ENCODE results near the gene SIGLEC6. TPM values are rescaled to one million over a fixed set of nuclear protein-coding genes. Genes with fewer than 3 reads are reported as not detected.

The SIGLEC6 gene
- total and polyA plus RNA-seq, 10 donors: 0.27 to 5.8 (median 2.3) TPM

DNA sequence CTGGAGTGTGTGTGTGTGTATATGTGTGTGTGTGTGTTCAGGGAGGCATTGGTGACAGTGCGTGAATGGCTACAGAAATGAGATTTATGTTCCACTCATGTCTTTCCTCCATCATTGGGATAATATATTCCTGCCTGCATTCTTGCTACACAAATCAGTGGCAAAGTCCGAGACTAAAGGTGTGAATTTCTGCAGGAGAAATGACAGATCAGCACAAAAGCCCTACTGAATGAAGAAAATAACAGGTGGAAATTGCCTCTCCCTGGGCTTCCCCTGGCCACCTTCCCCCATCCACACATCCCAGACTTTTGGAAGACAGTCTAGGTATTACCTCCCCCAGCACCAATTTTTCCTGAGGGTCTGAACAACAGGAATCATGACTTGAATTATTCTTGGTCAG lies 10.1 kb downstream of the SIGLEC6 start:
- no peak overlapping the region for H3K27ac ChIP-seq
- no peak overlapping the region for H3K4me3 ChIP-seq
- no peaks in the 10 kb centered on the region for H3K4me1 ChIP-seq
- DNase-seq: no peak
- H3K9me3 ChIP-seq: peaks cover 0 to 8% (median 3%) of the 10 kb centered on the region in 8 donors
- TF ChIP-seq, protein P1, sequence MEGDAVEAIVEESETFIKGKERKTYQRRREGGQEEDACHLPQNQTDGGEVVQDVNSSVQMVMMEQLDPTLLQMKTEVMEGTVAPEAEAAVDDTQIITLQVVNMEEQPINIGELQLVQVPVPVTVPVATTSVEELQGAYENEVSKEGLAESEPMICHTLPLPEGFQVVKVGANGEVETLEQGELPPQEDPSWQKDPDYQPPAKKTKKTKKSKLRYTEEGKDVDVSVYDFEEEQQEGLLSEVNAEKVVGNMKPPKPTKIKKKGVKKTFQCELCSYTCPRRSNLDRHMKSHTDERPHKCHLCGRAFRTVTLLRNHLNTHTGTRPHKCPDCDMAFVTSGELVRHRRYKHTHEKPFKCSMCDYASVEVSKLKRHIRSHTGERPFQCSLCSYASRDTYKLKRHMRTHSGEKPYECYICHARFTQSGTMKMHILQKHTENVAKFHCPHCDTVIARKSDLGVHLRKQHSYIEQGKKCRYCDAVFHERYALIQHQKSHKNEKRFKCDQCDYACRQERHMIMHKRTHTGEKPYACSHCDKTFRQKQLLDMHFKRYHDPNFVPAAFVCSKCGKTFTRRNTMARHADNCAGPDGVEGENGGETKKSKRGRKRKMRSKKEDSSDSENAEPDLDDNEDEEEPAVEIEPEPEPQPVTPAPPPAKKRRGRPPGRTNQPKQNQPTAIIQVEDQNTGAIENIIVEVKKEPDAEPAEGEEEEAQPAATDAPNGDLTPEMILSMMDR (IDR thresholded peaks at IDR 0.05 in 8 of 11, conservative IDR thresholded peaks at IDR 0.05 in 3 of 11): no peak
- TF ChIP-seq POLR2A (IDR thresholded peaks at IDR 0.05) (no peak), POLR2AphosphoS5 (IDR thresholded peaks at IDR 0.05) (no peak)
- WGBS, 5 donors: 81 to 96% (median 90%) methylated on average over 2 of the region's 2 CpGs
- H3K27me3 ChIP-seq (replicated peaks in 1 of 7): peaks cover 0 to 5% (median 0%) of the 10 kb centered on the region in 7 donors
- H3K36me3 ChIP-seq: no peaks in the 10 kb centered on the region
- intact Hi-C loops (cut with DNase I; ENCODE audit: low total_unique reads): no loop called here

DNA sequence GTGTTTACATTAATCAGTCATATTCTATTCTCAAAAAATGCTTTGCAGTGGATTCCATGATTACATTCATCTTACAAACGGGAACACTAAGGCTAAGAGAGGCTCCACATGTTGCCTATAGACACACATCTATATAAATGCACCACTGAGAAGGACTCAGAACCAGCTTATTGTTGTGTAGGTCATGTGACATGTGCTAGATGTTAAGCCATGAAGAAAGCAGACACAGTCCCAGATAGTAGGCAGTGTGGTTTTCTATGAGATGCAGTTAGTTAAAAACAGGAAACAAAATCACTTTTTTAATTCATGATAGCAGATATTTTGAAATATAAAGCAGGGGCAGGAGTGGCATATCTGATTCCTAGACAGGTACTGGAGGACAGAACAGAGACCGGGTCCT lies 10.7 kb downstream of the SIGLEC6 start:
- WGBS, 5 donors: 26 to 41% (median 39%) methylated on average over 2 of the region's 2 CpGs
- no peaks in the 10 kb centered on the region for H3K36me3 ChIP-seq
- no peak for DNase-seq

DNA sequence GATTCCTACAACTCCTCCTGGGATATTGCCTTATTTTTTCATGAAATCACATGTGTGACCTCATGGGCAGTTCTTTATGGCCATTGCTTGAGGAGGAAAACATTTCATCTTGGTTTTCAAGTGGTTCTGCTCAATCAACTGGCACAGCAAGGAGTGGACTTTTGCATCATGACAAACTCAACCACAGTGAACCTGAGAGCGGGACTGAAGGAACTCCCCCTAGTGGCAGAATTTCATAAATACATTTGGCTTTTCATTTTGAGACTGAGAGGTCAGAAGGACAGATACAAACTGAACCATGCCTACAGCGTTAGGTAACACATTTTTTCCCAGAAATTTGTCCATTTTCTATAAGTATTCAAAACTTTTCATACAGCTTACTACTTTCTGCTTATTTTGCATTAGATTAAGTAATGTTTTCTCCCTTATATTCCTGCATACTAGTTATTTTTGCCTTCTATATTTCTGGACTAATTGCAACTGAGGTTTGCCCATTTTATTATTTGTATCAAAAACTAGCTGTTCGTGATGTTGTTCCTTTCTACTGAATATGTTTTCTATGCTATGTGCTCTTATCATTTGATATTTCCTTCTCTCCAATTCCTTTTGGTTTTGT lies 16.5 kb downstream of the SIGLEC6 start:
- 12 to 23% (median 19%) methylated on average over 3 of the region's 3 CpGs for WGBS, 5 donors
- intact Hi-C loops (cut with DNase I; ENCODE audit: low total_unique reads): no loop called here
- Histone ChIP-seq H3K4me1 (peaks cover 0 to 5% (median 0%) of the 10 kb centered on the region in 6 donors), H3K27ac (no peak overlapping the region), H3K9me3 (peaks cover 0 to 8% (median 2%) of the 10 kb centered on the region in 8 donors), H3K4me3 (no peak overlapping the region), H3K36me3 (no peaks in the 10 kb centered on the region), H3K27me3 (replicated peaks in 1 of 7) (peaks cover 0 to 21% (median 3%) of the 10 kb centered on the region in 7 donors)
- DNase-seq: no peak
- TF ChIP-seq POLR2A (IDR thresholded peaks at IDR 0.05) (no peak), POLR2AphosphoS5 (IDR thresholded peaks at IDR 0.05) (no peak)
- TF ChIP-seq, protein P1 (IDR thresholded peaks at IDR 0.05 in 8 of 11, conservative IDR thresholded peaks at IDR 0.05 in 3 of 11): peak; percentile 37 to 82 (median 68)

More for the DNA sequence above, 10.7 kb downstream of the SIGLEC6 start:
- peaks cover 0 to 4% (median 0%) of the 10 kb centered on the region in 7 donors for H3K27me3 ChIP-seq (replicated peaks in 1 of 7)
- no peak overlapping the region for H3K27ac ChIP-seq
- H3K4me1 ChIP-seq: no peaks in the 10 kb centered on the region
- H3K9me3 ChIP-seq: peaks cover 0 to 8% (median 3%) of the 10 kb centered on the region in 8 donors
- no peak overlapping the region for H3K4me3 ChIP-seq
- intact Hi-C loops (cut with DNase I; ENCODE audit: low total_unique reads): no loop called here
- TF ChIP-seq POLR2A (IDR thresholded peaks at IDR 0.05): no peak
- no peak for TF ChIP-seq POLR2AphosphoS5 (IDR thresholded peaks at IDR 0.05)

DNA sequence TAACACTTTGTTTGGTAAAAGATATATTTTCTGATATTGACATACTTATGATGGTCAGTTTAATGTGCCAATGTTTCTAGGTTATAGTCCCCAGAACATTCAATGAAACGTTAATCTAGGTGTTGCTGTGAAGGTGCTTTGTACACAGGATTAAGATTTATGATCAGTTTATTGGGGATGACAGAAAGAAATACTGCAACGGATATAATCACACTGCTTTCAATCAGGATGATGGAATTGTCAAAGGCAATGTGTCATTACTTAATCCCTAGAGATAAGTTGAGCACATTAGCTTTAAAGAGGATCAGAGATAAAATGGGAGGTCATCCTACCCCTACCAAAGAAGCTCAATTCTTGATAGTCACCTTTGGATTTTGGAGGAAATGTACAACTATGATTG lies 17.5 kb downstream of the SIGLEC6 start:
- intact Hi-C loops (cut with DNase I; ENCODE audit: low total_unique reads): no loop called here
- no peak for DNase-seq
- H3K9me3 ChIP-seq: peaks cover 0 to 8% (median 2%) of the 10 kb centered on the region in 8 donors
- no peak overlapping the region for H3K27ac ChIP-seq
- H3K36me3 ChIP-seq: no peaks in the 10 kb centered on the region
- TF ChIP-seq, protein P1 (IDR thresholded peaks at IDR 0.05 in 8 of 11, conservative IDR thresholded peaks at IDR 0.05 in 3 of 11): no peak
- TF ChIP-seq POLR2A (IDR thresholded peaks at IDR 0.05) (no peak), POLR2AphosphoS5 (IDR thresholded peaks at IDR 0.05) (no peak)
- 42 to 50% (median 49%) methylated on average over 2 of the region's 2 CpGs for WGBS, 5 donors
- peaks cover 0 to 23% (median 3%) of the 10 kb centered on the region in 7 donors for H3K27me3 ChIP-seq (replicated peaks in 1 of 7)
- peaks cover 0 to 9% (median under 1%) of the 10 kb centered on the region in 6 donors for H3K4me1 ChIP-seq
- no peak overlapping the region for H3K4me3 ChIP-seq
